K562 (cell line): Measurements from ENCODE around the gene LYPD4.

Experiments
- BCOR ChIP-seq: fragments of 450-650 bp; IDR thresholded peaks from 2 replicates; pipeline ENCODE4 v1.6.1; 2016
- FIP1L1 ChIP-seq: fragments of 200-400 bp; formaldehyde crosslinking; IDR thresholded peaks from 2 replicates; pipeline ENCODE4 v1.6.1; 2018; ENCODE audit warnings: mild to moderate bottlenecking, low read depth, low read length; ENCODE audit not compliant: poor library complexity, severe bottlenecking
- GATAD2A ChIP-seq: fragments of 450-650 bp; IDR thresholded peaks from 2 replicates; pipeline ENCODE4 v1.6.1; 2017
- ILF3 ChIP-seq: fragments of 450-650 bp; IDR thresholded peaks from 2 replicates; pipeline ENCODE4 v1.6.1; 2018; ENCODE audit warnings: antibody characterized with exemption, mild to moderate bottlenecking, moderate library complexity, borderline replicate concordance
- ZNF444 ChIP-seq: fragments of 250-450 bp; sonication (Bioruptor Pico); IDR thresholded peaks from 2 replicates; pipeline ENCODE4 v1.4.0; 2020; ENCODE audit warnings: mild to moderate bottlenecking, moderate library complexity
- TF ChIP-seq, protein P1 (sequence below): fragments of 250-450 bp; sonication (Bioruptor Pico); IDR thresholded peaks from 2 replicates; pipeline ENCODE4 v1.8.0; 2022; ENCODE audit warnings: inconsistent platforms, mild to moderate bottlenecking, moderate library complexity, borderline replicate concordance

- TF ChIP-seq, protein P1, sequence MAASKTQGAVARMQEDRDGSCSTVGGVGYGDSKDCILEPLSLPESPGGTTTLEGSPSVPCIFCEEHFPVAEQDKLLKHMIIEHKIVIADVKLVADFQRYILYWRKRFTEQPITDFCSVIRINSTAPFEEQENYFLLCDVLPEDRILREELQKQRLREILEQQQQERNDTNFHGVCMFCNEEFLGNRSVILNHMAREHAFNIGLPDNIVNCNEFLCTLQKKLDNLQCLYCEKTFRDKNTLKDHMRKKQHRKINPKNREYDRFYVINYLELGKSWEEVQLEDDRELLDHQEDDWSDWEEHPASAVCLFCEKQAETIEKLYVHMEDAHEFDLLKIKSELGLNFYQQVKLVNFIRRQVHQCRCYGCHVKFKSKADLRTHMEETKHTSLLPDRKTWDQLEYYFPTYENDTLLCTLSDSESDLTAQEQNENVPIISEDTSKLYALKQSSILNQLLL (CRISPR knock-in tag) = no peak
- TF ChIP-seq BCOR (no peak), GATAD2A (no peak), ILF3 (no peak), ZNF444 (CRISPR knock-in tag) (no peak), FIP1L1 (no peak)
Observed at GRCh38 chr19:41815301-41815700, 29.2 kb downstream of the LYPD4 start.
